ENCODE data around the gene CDH4.
"Not testable (repeated sequence)": the region's sequence is repeated elsewhere in the genome, so short reads cannot be mapped to it uniquely, and the experiment has no call there.

The CDH4 gene

DNA sequence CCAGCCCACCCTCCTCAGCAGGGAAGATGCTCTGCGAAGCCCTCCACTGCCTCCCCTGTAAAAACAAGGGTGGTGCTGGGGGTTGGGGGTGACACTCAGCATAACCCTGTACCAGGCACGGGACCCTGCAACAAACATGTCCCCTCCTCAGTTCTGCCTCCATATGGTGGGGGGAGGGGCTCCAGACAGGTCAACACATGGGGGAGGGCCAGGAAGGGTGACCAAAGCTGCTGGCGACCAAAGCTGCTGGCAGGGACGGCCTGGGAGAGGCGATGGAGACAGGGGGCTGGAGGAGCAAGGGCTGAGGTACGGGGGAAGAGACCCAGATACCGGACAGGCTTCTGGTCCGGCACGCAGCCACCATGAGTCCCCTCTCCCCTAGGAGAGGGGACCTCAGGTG, 690.5 kb downstream of the CDH4 start:
- H3K27ac ChIP-seq (ENCODE audit: low read depth, low read length): no peak overlapping the region
- H3K9ac ChIP-seq (ENCODE audit: low read length in 5 of 5): no peak overlapping the region
- no peaks in the 10 kb centered on the region for H3K4me1 ChIP-seq (ENCODE audit: control insufficient read depth in 5 of 5, insufficient read depth in 5 of 5, low read length in 5 of 5)
- peaks cover 3 to 14% (median 9%) of the 10 kb centered on the region in 5 donors for H3K27me3 ChIP-seq (ENCODE audit: control insufficient read depth in 5 of 5, insufficient read depth in 4 of 5, low read length in 5 of 5)
- no peaks in the 10 kb centered on the region for H3K9me3 ChIP-seq (ENCODE audit: control insufficient read depth in 5 of 5, low read length in 5 of 5)
- no peak overlapping the region for H3K4me3 ChIP-seq (ENCODE audit: low read depth in 1 of 5, low read length in 5 of 5)
- H3K36me3 ChIP-seq (ENCODE audit: control insufficient read depth in 5 of 5, insufficient read depth in 5 of 5, low read length in 5 of 5): no peaks in the 10 kb centered on the region

DNA sequence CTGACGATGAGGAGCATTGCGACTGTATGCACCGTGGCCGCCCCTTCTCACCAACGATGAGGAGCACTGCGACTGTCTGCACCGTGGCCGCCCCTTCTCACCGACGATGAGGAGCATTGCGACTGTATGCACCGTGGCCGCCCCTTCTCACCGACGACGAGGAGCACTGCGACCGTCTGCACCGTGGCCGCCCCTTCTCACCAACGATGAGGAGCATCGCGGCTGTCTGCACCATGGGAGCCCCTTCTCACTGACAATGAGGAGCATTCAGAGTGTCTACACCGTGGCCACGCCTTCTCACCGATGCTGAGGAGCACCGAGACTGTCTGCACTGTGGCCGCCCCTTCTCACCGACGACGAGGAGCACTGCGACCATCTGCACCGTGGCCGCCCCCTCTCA, 692.9 kb downstream of the CDH4 start:
- not testable (repeated sequence) for H3K4me1 ChIP-seq (ENCODE audit: control insufficient read depth in 5 of 5, insufficient read depth in 5 of 5, low read length in 5 of 5); H3K9ac ChIP-seq (ENCODE audit: low read length in 5 of 5); H3K9me3 ChIP-seq (ENCODE audit: control insufficient read depth in 5 of 5, low read length in 5 of 5); H3K4me3 ChIP-seq (ENCODE audit: low read depth in 1 of 5, low read length in 5 of 5); H3K36me3 ChIP-seq (ENCODE audit: control insufficient read depth in 5 of 5, insufficient read depth in 5 of 5, low read length in 5 of 5); H3K27ac ChIP-seq (ENCODE audit: low read depth, low read length); H3K27me3 ChIP-seq (ENCODE audit: control insufficient read depth in 5 of 5, insufficient read depth in 4 of 5, low read length in 5 of 5)

DNA sequence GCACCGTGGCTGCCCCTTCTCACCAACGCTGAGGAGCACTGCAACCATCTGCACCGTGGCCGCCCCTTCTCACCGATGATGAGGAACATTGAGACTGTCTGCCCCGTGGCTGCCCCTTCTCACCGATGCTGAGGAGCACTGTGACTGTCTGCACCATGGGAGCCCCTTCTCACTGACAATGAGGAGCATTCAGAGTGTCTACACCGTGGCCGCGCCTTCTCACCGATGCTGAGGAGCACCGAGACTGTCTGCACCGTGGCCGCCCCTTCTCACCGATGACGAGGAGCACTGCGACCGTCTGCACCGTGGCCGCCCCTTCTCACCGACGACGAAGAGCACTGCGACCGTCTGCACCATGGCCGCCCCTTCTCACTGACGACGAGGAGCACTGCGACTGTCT, 693.4 kb downstream of the CDH4 start:
- not testable (repeated sequence) for H3K4me3 ChIP-seq (ENCODE audit: low read depth in 1 of 5, low read length in 5 of 5); H3K4me1 ChIP-seq (ENCODE audit: control insufficient read depth in 5 of 5, insufficient read depth in 5 of 5, low read length in 5 of 5); H3K9ac ChIP-seq (ENCODE audit: low read length in 5 of 5); H3K9me3 ChIP-seq (ENCODE audit: control insufficient read depth in 5 of 5, low read length in 5 of 5); H3K36me3 ChIP-seq (ENCODE audit: control insufficient read depth in 5 of 5, insufficient read depth in 5 of 5, low read length in 5 of 5); H3K27ac ChIP-seq (ENCODE audit: low read depth, low read length)
- H3K27me3 ChIP-seq (ENCODE audit: control insufficient read depth in 5 of 5, insufficient read depth in 4 of 5, low read length in 5 of 5): peaks cover 0 to 15% (median 2%) of the 10 kb centered on the region in 5 donors

DNA sequence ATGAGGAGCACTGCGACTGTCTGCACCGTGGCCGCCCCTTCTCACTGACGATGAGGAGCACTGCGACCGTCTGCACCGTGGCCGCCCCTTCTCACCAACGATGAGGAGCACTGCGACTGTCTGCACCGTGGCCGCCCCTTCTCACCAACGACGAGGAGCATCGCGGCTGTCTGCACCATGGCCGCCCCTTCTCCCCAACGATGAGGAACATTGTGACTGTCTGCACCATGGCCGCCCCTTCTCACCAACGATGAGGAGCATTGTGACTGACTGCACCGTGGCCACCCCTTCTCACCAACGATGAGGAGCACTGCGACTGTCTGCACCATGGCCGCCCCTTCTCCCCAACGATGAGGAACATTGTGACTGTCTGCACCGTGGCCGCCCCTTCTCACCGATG, 696.0 kb downstream of the CDH4 start:
- not testable (repeated sequence) for H3K9me3 ChIP-seq (ENCODE audit: control insufficient read depth in 5 of 5, low read length in 5 of 5); H3K27ac ChIP-seq (ENCODE audit: low read depth, low read length); H3K4me1 ChIP-seq (ENCODE audit: control insufficient read depth in 5 of 5, insufficient read depth in 5 of 5, low read length in 5 of 5); H3K9ac ChIP-seq (ENCODE audit: low read length in 5 of 5); H3K36me3 ChIP-seq (ENCODE audit: control insufficient read depth in 5 of 5, insufficient read depth in 5 of 5, low read length in 5 of 5); H3K4me3 ChIP-seq (ENCODE audit: low read depth in 1 of 5, low read length in 5 of 5)
- peaks cover 2 to 27% (median 13%) of the 10 kb centered on the region in 5 donors for H3K27me3 ChIP-seq (ENCODE audit: control insufficient read depth in 5 of 5, insufficient read depth in 4 of 5, low read length in 5 of 5)

GRCh38 chr20:61948586-61949362, 696.7 kb downstream of the CDH4 start:
- no peaks in the 10 kb centered on the region for H3K4me1 ChIP-seq (ENCODE audit: control insufficient read depth in 5 of 5, insufficient read depth in 5 of 5, low read length in 5 of 5)
- H3K9me3 ChIP-seq (ENCODE audit: control insufficient read depth in 5 of 5, low read length in 5 of 5): no peaks in the 10 kb centered on the region
- peaks cover 2 to 33% (median 14%) of the 10 kb centered on the region in 5 donors for H3K27me3 ChIP-seq (ENCODE audit: control insufficient read depth in 5 of 5, insufficient read depth in 4 of 5, low read length in 5 of 5)
- no peak overlapping the region for H3K9ac ChIP-seq (ENCODE audit: low read length in 5 of 5)
- no peak overlapping the region for H3K27ac ChIP-seq (ENCODE audit: low read depth, low read length)
- H3K4me3 ChIP-seq (ENCODE audit: low read depth in 1 of 5, low read length in 5 of 5): no peak overlapping the region
- H3K36me3 ChIP-seq (ENCODE audit: control insufficient read depth in 5 of 5, insufficient read depth in 5 of 5, low read length in 5 of 5): no peaks in the 10 kb centered on the region

DNA sequence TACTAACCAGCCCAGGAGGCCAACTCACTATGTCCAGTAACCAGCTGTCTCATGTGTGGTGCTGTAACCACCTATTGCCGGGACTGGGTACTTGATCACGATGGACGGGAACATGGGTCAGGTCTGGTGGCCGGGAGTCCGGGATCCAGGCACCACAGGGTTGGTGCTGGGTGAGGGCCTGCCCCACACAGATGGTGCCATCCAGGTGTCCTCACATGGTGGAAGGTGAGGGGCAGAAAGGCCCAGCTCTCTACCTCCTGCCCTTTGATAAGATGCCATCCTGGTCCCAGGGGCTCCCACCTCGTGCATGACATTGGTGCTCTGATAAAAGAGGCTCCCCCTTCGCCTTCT, 697.3 kb downstream of the CDH4 start:
- Histone ChIP-seq H3K9me3 (ENCODE audit: control insufficient read depth in 5 of 5, low read length in 5 of 5) (no peaks in the 10 kb centered on the region), H3K4me1 (ENCODE audit: control insufficient read depth in 5 of 5, insufficient read depth in 5 of 5, low read length in 5 of 5) (no peaks in the 10 kb centered on the region), H3K27ac (ENCODE audit: low read depth, low read length) (no peak overlapping the region), H3K9ac (ENCODE audit: low read length in 5 of 5) (no peak overlapping the region), H3K27me3 (ENCODE audit: control insufficient read depth in 5 of 5, insufficient read depth in 4 of 5, low read length in 5 of 5) (peaks cover 2 to 36% (median 14%) of the 10 kb centered on the region in 5 donors), H3K36me3 (ENCODE audit: control insufficient read depth in 5 of 5, insufficient read depth in 5 of 5, low read length in 5 of 5) (no peaks in the 10 kb centered on the region), H3K4me3 (ENCODE audit: low read depth in 1 of 5, low read length in 5 of 5) (no peak overlapping the region)

- Histone ChIP-seq H3K4me1 (ENCODE audit: control insufficient read depth in 5 of 5, insufficient read depth in 5 of 5, low read length in 5 of 5) (no peaks in the 10 kb centered on the region), H3K9me3 (ENCODE audit: control insufficient read depth in 5 of 5, low read length in 5 of 5) (no peaks in the 10 kb centered on the region), H3K9ac (ENCODE audit: low read length in 5 of 5) (no peak overlapping the region), H3K36me3 (ENCODE audit: control insufficient read depth in 5 of 5, insufficient read depth in 5 of 5, low read length in 5 of 5) (no peaks in the 10 kb centered on the region), H3K4me3 (ENCODE audit: low read depth in 1 of 5, low read length in 5 of 5) (no peak overlapping the region), H3K27ac (ENCODE audit: low read depth, low read length) (no peak overlapping the region), H3K27me3 (ENCODE audit: control insufficient read depth in 5 of 5, insufficient read depth in 4 of 5, low read length in 5 of 5) (peaks cover 2 to 37% (median 14%) of the 10 kb centered on the region in 5 donors)
Observed at GRCh38 chr20:61949714-61950640, 697.9 kb downstream of the CDH4 start.

DNA sequence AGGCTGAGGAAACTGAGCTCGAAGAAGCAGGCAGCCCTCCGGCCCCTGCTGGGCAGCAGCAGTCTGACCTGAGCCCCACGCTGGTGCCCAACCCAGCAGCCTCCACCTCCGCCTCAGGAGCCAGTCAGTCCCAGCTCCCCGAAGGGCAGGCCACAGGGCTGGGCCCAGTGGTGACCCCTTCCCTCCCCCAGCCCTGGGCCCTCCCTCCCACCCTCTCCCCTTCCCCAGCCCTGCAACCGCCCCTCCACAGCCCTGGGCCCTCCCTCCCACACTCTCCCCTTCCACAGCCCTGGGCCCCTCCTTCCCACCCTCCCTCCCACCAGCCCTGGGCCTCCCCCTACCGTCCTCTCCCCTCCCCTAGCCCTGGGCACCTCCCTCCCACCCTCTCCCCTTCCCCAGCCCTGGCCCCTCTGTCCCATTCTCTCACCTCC, 698.6 kb downstream of the CDH4 start:
- Histone ChIP-seq H3K4me3 (ENCODE audit: low read depth in 1 of 5, low read length in 5 of 5) (no peak overlapping the region), H3K9me3 (ENCODE audit: control insufficient read depth in 5 of 5, low read length in 5 of 5) (no peaks in the 10 kb centered on the region), H3K4me1 (ENCODE audit: control insufficient read depth in 5 of 5, insufficient read depth in 5 of 5, low read length in 5 of 5) (no peaks in the 10 kb centered on the region), H3K27me3 (ENCODE audit: control insufficient read depth in 5 of 5, insufficient read depth in 4 of 5, low read length in 5 of 5) (peaks cover 2 to 37% (median 14%) of the 10 kb centered on the region in 5 donors), H3K27ac (ENCODE audit: low read depth, low read length) (no peak overlapping the region), H3K9ac (ENCODE audit: low read length in 5 of 5) (no peak overlapping the region), H3K36me3 (ENCODE audit: control insufficient read depth in 5 of 5, insufficient read depth in 5 of 5, low read length in 5 of 5) (no peaks in the 10 kb centered on the region)

DNA sequence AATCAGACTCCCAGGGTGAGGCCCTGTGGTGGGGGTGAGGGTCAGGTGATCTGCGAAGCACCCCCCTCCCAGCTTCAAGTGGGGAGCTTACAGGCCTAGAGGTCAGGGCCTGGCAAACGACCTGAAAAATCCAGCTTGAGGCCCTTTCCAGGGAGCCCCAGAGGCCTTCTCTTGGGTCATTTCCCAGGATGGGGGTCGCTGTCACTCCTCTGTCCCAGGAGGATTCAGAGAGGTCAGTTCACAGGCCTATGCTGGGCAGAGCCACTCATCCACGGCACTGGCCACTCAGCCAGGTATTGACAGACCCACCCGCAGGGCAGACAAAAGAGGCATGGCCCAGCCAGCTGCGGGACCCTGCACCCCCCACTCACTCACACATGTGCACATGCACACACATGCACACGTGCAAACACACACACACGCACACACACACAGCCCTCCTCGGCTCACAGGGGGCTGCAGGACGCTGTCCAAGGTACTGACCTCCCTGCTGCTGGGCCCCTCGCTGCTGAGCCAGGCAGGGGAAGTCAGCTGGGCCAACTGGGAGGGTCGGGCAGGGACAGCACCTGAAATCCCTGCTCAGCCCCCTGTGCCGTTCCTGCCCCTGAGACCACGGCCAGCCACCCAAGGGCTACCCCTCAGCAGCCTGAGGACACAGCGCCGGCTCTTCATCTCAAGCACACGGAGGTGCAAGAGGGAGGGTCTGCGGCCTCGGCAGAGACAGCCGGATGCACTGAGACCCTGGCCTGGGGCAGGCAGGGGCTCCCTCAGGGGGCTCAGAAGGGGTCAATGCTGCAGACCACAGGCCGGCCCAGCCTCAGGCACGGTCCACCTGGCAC, 699.9 kb downstream of the CDH4 start:
- no peaks in the 10 kb centered on the region for H3K4me1 ChIP-seq (ENCODE audit: control insufficient read depth in 5 of 5, insufficient read depth in 5 of 5, low read length in 5 of 5)
- no peak overlapping the region for H3K4me3 ChIP-seq (ENCODE audit: low read depth in 1 of 5, low read length in 5 of 5)
- peaks cover 2 to 37% (median 14%) of the 10 kb centered on the region in 5 donors for H3K27me3 ChIP-seq (ENCODE audit: control insufficient read depth in 5 of 5, insufficient read depth in 4 of 5, low read length in 5 of 5)
- H3K9me3 ChIP-seq (ENCODE audit: control insufficient read depth in 5 of 5, low read length in 5 of 5): no peaks in the 10 kb centered on the region
- H3K27ac ChIP-seq (ENCODE audit: low read depth, low read length): no peak overlapping the region
- H3K9ac ChIP-seq (ENCODE audit: low read length in 5 of 5): no peak overlapping the region
- H3K36me3 ChIP-seq (ENCODE audit: control insufficient read depth in 5 of 5, insufficient read depth in 5 of 5, low read length in 5 of 5): no peaks in the 10 kb centered on the region

Measured in subcutaneous abdominal adipose tissue (tissue), 5 donors.